ENCODE data around the gene TMSB10. TPM values are rescaled to one million over a fixed set of nuclear protein-coding genes. Genes with fewer than 3 reads are reported as not detected.

The TMSB10 gene
- total and polyA plus RNA-seq, 2 of the 13 experiments (the other 11 are each of a cell fraction or from before 2014, with no cell fraction given): 665 to 708 TPM

- no peak for TF ChIP-seq ZNF556 (CRISPR knock-in tag; IDR thresholded peaks at IDR 0.05; ENCODE audit: borderline replicate concordance)
- TF ChIP-seq ZMYM3 (CRISPR knock-in tag; IDR thresholded peaks at IDR 0.05): 0 out of 2 replicates have a peak, but pooled peaks have one; percentile 28
- TF ChIP-seq RNF2 (conservative IDR thresholded peaks at IDR 0.05; ENCODE audit: low read depth): no peak
- TF ChIP-seq ADNP (CRISPR knock-in tag; IDR thresholded peaks at IDR 0.05): 0 out of 2 replicates have a peak, but pooled peaks have one; percentile 52
- TF ChIP-seq SIX4 (CRISPR knock-in tag; IDR thresholded peaks at IDR 0.05): no peak
- no peak for TF ChIP-seq FOXP1 (IDR thresholded peaks at IDR 0.05)
- no peak for TF ChIP-seq FOXP1 (CRISPR knock-in tag; IDR thresholded peaks at IDR 0.05)
- TF ChIP-seq SMYD3 (CRISPR knock-in tag; IDR thresholded peaks at IDR 0.05): peak; percentile 38; the same call in 1 of the 2 replicates
Observed at GRCh38 chr2:84947010-84947593, 41.6 kb downstream of the TMSB10 start (continued).

- H3K4me2 ChIP-seq (ENCODE audit: low read depth, low read length): peak overlapping the region; percentile 65
- FAIRE-seq (no peak), ATAC-seq (peak; percentile 58), DNase-seq (ENCODE audit: low spot score) (peak; percentile 75)
- peak overlapping the region; percentile 66 for H3K27ac ChIP-seq (ENCODE audit: extremely low read length, insufficient read depth, low read length)
- in situ Hi-C loops (cut with HindIII; ENCODE audit: extremely low pct_ligation_motif_present, low pct_unique_long_range_greater_than_20kb): no loop called here
- peaks cover 58% of the 10 kb centered on the region for H3K4me1 ChIP-seq (ENCODE audit: insufficient read depth, low read length)
- H2AFZ ChIP-seq (ENCODE audit: low read length): no peak overlapping the region
- intact Hi-C loops (cut with micrococcal nuclease; ENCODE audit: unreplicated experiment): no loop called here
- no peaks in the 10 kb centered on the region; a peak in 1 of 5 replicates for H3K27me3 ChIP-seq (ENCODE audit: control insufficient read depth in 1 of 2, insufficient read depth in 2 of 2, low read length in 2 of 2)
- POLR2A ChIA-PET: interaction anchor here (1.4 kb wide), 2 partner anchors 8 to 17 kb away, joined by 6 to 7 read pairs; partner anchors contain the start of gene KCMF1
- no peaks in the 10 kb centered on the region for H3K79me2 ChIP-seq (ENCODE audit: insufficient read depth, low read length)
- WGBS (ENCODE audit: low lambda C conversion rate): 27% methylated on average over 3 of the region's 3 CpGs
- peak overlapping the region; percentile 33; the same call in 1 of the 2 replicates for H3K9ac ChIP-seq (ENCODE audit: insufficient read depth, low read depth, low read length)
- H3K9me3 ChIP-seq (ENCODE audit: low read length): no peaks in the 10 kb centered on the region
- H3K36me3 ChIP-seq (replicated peaks in 1 of 2; ENCODE audit: control insufficient read depth in 1 of 2, insufficient read depth in 2 of 2, low read length in 2 of 2): no peaks in the 10 kb centered on the region
- H4K20me1 ChIP-seq (ENCODE audit: insufficient read depth, low read length): no peaks in the 10 kb centered on the region
- CTCF ChIA-PET (ENCODE audit: low intra/inter-chr PET ratio, low total read pairs): no interaction called here
- no peak overlapping the region for H3K4me3 ChIP-seq (replicated peaks in 1 of 3; ENCODE audit: insufficient read depth in 1 of 3, low read depth in 2 of 3, low read length in 3 of 3)
- no TSS peak for BruUV-seq (replicated peaks)
- TF ChIP-seq ZNF7 (CRISPR knock-in tag; IDR thresholded peaks at IDR 0.05) (no peak), DRAP1 (CRISPR knock-in tag; IDR thresholded peaks at IDR 0.05) (peak; percentile 42; the same call in 1 of the 2 replicates), POLR2AphosphoS2 (IDR thresholded peaks at IDR 0.05; ENCODE audit: low read depth, low read length) (no peak), CBFB (CRISPR knock-in tag; IDR thresholded peaks at IDR 0.05) (no peak), RXRB (CRISPR knock-in tag; IDR thresholded peaks at IDR 0.05; ENCODE audit: borderline replicate concordance) (0 out of 2 replicates have a peak, but pooled peaks have one; percentile 29), ZNF230 (CRISPR knock-in tag; IDR thresholded peaks at IDR 0.05) (no peak), ZNF782 (CRISPR knock-in tag; IDR thresholded peaks at IDR 0.05; ENCODE audit: borderline replicate concordance) (no peak), REXO4 (CRISPR knock-in tag; IDR thresholded peaks at IDR 0.05; ENCODE audit: borderline replicate concordance) (no peak), ZNF276 (CRISPR knock-in tag; IDR thresholded peaks at IDR 0.05; ENCODE audit: low read depth) (no peak)
- TF ChIP-seq, protein P1, sequence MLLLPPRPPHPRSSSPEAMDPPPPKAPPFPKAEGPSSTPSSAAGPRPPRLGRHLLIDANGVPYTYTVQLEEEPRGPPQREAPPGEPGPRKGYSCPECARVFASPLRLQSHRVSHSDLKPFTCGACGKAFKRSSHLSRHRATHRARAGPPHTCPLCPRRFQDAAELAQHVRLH (CRISPR knock-in tag; IDR thresholded peaks at IDR 0.05; ENCODE audit: borderline replicate concordance, low read depth): no peak
- TF ChIP-seq, protein P2, sequence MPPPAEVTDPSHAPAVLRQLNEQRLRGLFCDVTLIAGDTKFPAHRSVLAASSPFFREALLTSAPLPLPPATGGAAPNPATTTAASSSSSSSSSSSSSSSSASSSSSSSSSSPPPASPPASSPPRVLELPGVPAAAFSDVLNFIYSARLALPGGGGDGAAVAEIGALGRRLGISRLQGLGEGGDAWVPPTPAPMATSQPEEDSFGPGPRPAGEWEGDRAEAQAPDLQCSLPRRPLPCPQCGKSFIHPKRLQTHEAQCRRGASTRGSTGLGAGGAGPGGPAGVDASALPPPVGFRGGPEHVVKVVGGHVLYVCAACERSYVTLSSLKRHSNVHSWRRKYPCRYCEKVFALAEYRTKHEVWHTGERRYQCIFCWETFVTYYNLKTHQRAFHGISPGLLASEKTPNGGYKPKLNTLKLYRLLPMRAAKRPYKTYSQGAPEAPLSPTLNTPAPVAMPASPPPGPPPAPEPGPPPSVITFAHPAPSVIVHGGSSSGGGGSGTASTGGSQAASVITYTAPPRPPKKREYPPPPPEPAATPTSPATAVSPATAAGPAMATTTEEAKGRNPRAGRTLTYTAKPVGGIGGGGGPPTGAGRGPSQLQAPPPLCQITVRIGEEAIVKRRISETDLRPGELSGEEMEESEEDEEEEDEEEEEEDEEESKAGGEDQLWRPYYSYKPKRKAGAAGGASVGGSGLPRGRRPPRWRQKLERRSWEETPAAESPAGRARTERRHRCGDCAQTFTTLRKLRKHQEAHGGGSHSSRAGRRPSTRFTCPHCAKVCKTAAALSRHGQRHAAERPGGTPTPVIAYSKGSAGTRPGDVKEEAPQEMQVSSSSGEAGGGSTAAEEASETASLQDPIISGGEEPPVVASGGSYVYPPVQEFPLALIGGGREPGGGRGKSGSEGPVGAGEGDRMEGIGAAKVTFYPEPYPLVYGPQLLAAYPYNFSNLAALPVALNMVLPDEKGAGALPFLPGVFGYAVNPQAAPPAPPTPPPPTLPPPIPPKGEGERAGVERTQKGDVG (CRISPR knock-in tag; IDR thresholded peaks at IDR 0.05; ENCODE audit: borderline replicate concordance): no peak
Observed at GRCh38 chr2:84953535-84953934, 48.1 kb downstream of the TMSB10 start.

All from HepG2 (cell line).